HepG2 (cell line): ENCODE results near the gene ASPHD1. TPM values are rescaled to one million over a fixed set of nuclear protein-coding genes. Genes with fewer than 3 reads are reported as not detected.

Experiments
- GTF3A ChIP-seq: sonication (generic); formaldehyde crosslinking; conservative IDR thresholded peaks from 2 replicates; pipeline ENCODE4 v1.4.0; 2020; ENCODE audit warnings: mild to moderate bottlenecking, missing genetic modification reagents
- MAFG ChIP-seq: sonication (generic); formaldehyde crosslinking; IDR thresholded peaks from 2 replicates; pipeline ENCODE4 v1.5.1; 2020; ENCODE audit warnings: mild to moderate bottlenecking, missing genetic modification reagents
- MTA1 ChIP-seq: sonication (generic); formaldehyde crosslinking; IDR thresholded peaks from 2 replicates; pipeline ENCODE4 v1.4.0; 2020; ENCODE audit warnings: missing genetic modification reagents, mild to moderate bottlenecking, borderline replicate concordance
- NFYC ChIP-seq: IDR thresholded peaks from 2 replicates; pipeline ENCODE4 v1.6.1; 2016; ENCODE audit warnings: missing genetic modification reagents, missing compliant biosample characterization
- PAF1 ChIP-seq: IDR thresholded peaks from 2 replicates; pipeline ENCODE4 v1.6.1; 2016; ENCODE audit warnings: missing genetic modification reagents, missing compliant biosample characterization
- REL ChIP-seq: sonication (generic); formaldehyde crosslinking; conservative IDR thresholded peaks from 2 replicates; pipeline ENCODE4 v1.8.0; 2022; ENCODE audit warnings: mild to moderate bottlenecking, missing genetic modification reagents, moderate library complexity
- RFX1 ChIP-seq: fragments of 450-650 bp; IDR thresholded peaks from 2 replicates; pipeline ENCODE4 v1.6.1; 2017
- SP1 ChIP-seq, 2 experiments: fragments of 450-650 bp in 1 of 2; sonication (generic) in 1 of 2; formaldehyde crosslinking in 1 of 2; IDR thresholded peaks; 2 replicates each; pipeline versions ENCODE4 v1.4.0 to v1.6.1; 2016 to 2020; ENCODE audit warnings: missing genetic modification reagents in 1 of 2
- WIZ ChIP-seq: sonication (generic); formaldehyde crosslinking; IDR thresholded peaks from 2 replicates; pipeline ENCODE4 v1.5.1; 2020; ENCODE audit warnings: mild to moderate bottlenecking, missing genetic modification reagents
- ZNF441 ChIP-seq: sonication (generic); formaldehyde crosslinking; IDR thresholded peaks from 2 replicates; pipeline ENCODE4 v1.7.0; 2021; ENCODE audit warnings: missing genetic modification reagents, borderline replicate concordance
- ZNF446 ChIP-seq: sonication (generic); formaldehyde crosslinking; IDR thresholded peaks from 2 replicates; pipeline ENCODE4 v1.5.0; 2020; ENCODE audit warnings: mild to moderate bottlenecking, missing genetic modification reagents
- ZNF777 ChIP-seq: sonication (generic); formaldehyde crosslinking; IDR thresholded peaks from 2 replicates; pipeline ENCODE4 v1.4.0; 2020; ENCODE audit warnings: missing genetic modification reagents
- ZZZ3 ChIP-seq: sonication (generic); formaldehyde crosslinking; IDR thresholded peaks from 2 replicates; pipeline ENCODE4 v1.4.0; 2020; ENCODE audit warnings: missing genetic modification reagents, mild to moderate bottlenecking, borderline replicate concordance
- polyA plus RNA-seq, 8 experiments: library from polyadenylated mRNA; depleted of rRNA in 3 of 8; stranded (reverse) in 7 of 8; unstranded in 1 of 8; fragments of >200 nt; fragmentation: Illumina TruSeq in 4 of 8; extraction: Trizol in 4 of 8; gene quantifications; 2 replicates each; pipeline versions ENCODE4 v1.2.1 to v1.2.3, GENCODE V29; 2011 to 2016; ENCODE audit warnings: low read depth in 4 of 8, missing spikeins in 1 of 8, mixed read lengths in 1 of 8; ENCODE audit not compliant: insufficient read depth in 1 of 8
- total RNA-seq, 5 experiments: library from RNA; depleted of rRNA; stranded (reverse); fragments of >200 nt; fragmentation: Illumina TruSeq; extraction: Trizol; gene quantifications; 2 replicates each; pipeline ENCODE4 v1.2.3, GENCODE V29; 2016; ENCODE audit warnings: low read depth in 1 of 5
- TF ChIP-seq, protein P1 (sequence below), 2 experiments: fragments of 450-650 bp in 1 of 2; sonication (generic) in 1 of 2; formaldehyde crosslinking in 1 of 2; IDR thresholded peaks; 2 replicates each; pipeline versions ENCODE4 v1.6.1 to v1.8.0; 2016 to 2022; ENCODE audit warnings: antibody characterized with exemption in 1 of 2, mild to moderate bottlenecking in 1 of 2, missing genetic modification reagents in 1 of 2
- TF ChIP-seq, protein P2 (sequence below): sonication (generic); formaldehyde crosslinking; IDR thresholded peaks from 2 replicates; pipeline ENCODE4 v1.5.1; 2020; ENCODE audit warnings: mild to moderate bottlenecking, moderate library complexity, missing genetic modification reagents
- TF ChIP-seq, protein P3 (sequence below): sonication (generic); formaldehyde crosslinking; IDR thresholded peaks from 2 replicates; pipeline ENCODE4 v1.9.0; 2022; ENCODE audit warnings: missing genetic modification reagents, mild to moderate bottlenecking, borderline replicate concordance

ASPHD1 gene
- total and polyA plus RNA-seq, 2 of the 13 experiments (the other 11 are each of a cell fraction or from before 2014, with no cell fraction given) = 13.1 to 19.7 TPM

DNA sequence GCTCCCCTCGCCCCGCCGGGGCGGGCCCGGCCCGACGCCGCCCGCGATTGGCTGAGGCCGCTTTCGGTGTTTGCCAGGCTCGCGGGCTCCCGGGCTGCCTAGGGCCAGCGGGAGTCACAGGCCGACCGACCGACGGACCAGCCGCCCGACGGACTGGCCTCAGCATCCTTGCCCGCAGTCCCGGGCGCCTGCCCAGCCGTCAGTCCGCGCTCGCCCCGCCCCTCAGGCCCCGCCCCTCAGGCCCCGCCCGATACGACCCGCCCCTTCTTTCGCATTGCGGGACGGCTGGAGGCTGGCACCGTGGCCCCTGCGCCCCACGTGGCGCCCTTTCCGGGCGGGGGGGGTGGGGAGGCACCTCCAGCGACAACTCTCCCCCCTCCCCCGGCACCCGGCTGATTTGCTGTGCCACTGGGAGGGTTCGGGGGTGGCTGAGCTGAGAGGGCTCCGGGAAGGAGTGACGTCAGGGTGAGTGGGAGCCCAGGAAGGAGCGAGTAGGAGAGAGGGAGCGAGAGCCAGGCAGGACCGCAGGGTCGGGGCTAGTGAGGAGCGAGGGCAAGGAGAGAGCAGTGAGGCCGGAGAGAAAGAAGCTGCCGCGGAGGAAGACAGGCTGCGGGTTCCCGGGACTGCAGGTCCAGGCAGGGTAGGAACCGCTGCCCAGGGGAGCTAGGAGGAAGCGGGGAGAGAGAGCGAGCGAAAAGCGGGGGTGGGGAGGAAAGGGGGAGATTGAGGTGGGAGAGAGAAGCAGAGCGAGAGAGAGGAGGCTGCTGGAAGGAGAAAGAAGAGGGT lies at the start of gene ASPHD1 (continued):
- TF ChIP-seq ZNF777 (CRISPR knock-in tag) = peak; percentile 100
- TF ChIP-seq RFX1 = no peak
- TF ChIP-seq, protein P1, sequence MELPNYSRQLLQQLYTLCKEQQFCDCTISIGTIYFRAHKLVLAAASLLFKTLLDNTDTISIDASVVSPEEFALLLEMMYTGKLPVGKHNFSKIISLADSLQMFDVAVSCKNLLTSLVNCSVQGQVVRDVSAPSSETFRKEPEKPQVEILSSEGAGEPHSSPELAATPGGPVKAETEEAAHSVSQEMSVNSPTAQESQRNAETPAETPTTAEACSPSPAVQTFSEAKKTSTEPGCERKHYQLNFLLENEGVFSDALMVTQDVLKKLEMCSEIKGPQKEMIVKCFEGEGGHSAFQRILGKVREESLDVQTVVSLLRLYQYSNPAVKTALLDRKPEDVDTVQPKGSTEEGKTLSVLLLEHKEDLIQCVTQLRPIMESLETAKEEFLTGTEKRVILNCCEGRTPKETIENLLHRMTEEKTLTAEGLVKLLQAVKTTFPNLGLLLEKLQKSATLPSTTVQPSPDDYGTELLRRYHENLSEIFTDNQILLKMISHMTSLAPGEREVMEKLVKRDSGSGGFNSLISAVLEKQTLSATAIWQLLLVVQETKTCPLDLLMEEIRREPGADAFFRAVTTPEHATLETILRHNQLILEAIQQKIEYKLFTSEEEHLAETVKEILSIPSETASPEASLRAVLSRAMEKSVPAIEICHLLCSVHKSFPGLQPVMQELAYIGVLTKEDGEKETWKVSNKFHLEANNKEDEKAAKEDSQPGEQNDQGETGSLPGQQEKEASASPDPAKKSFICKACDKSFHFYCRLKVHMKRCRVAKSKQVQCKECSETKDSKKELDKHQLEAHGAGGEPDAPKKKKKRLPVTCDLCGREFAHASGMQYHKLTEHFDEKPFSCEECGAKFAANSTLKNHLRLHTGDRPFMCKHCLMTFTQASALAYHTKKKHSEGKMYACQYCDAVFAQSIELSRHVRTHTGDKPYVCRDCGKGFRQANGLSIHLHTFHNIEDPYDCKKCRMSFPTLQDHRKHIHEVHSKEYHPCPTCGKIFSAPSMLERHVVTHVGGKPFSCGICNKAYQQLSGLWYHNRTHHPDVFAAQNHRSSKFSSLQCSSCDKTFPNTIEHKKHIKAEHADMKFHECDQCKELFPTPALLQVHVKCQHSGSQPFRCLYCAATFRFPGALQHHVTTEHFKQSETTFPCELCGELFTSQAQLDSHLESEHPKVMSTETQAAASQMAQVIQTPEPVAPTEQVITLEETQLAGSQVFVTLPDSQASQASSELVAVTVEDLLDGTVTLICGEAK (IDR thresholded peaks at IDR 0.05) = no peak; the same call in 1 of the 2 replicates
- TF ChIP-seq, protein P1 (CRISPR knock-in tag; IDR thresholded peaks at IDR 0.05) = peak; percentile 67; the same call in 1 of the 2 replicates
- TF ChIP-seq, protein P2, sequence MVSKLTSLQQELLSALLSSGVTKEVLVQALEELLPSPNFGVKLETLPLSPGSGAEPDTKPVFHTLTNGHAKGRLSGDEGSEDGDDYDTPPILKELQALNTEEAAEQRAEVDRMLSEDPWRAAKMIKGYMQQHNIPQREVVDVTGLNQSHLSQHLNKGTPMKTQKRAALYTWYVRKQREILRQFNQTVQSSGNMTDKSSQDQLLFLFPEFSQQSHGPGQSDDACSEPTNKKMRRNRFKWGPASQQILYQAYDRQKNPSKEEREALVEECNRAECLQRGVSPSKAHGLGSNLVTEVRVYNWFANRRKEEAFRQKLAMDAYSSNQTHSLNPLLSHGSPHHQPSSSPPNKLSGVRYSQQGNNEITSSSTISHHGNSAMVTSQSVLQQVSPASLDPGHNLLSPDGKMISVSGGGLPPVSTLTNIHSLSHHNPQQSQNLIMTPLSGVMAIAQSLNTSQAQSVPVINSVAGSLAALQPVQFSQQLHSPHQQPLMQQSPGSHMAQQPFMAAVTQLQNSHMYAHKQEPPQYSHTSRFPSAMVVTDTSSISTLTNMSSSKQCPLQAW (CRISPR knock-in tag) = peak; percentile 39; the same call in 1 of the 2 replicates
- TF ChIP-seq ZNF446 = peak; percentile 95
- TF ChIP-seq, protein P3, sequence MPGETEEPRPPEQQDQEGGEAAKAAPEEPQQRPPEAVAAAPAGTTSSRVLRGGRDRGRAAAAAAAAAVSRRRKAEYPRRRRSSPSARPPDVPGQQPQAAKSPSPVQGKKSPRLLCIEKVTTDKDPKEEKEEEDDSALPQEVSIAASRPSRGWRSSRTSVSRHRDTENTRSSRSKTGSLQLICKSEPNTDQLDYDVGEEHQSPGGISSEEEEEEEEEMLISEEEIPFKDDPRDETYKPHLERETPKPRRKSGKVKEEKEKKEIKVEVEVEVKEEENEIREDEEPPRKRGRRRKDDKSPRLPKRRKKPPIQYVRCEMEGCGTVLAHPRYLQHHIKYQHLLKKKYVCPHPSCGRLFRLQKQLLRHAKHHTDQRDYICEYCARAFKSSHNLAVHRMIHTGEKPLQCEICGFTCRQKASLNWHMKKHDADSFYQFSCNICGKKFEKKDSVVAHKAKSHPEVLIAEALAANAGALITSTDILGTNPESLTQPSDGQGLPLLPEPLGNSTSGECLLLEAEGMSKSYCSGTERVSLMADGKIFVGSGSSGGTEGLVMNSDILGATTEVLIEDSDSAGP = no peak; the same call in 1 of the 2 replicates
- TF ChIP-seq MAFG (CRISPR knock-in tag) = peak; percentile 50; the same call in 1 of the 2 replicates
- peak; percentile 90 for TF ChIP-seq ZNF441 (CRISPR knock-in tag)
- no peak; the same call in 1 of the 2 replicates for TF ChIP-seq SP1 (IDR thresholded peaks at IDR 0.05)
- TF ChIP-seq SP1 (CRISPR knock-in tag; IDR thresholded peaks at IDR 0.05) = peak; percentile 83
- TF ChIP-seq REL = peak; percentile 92
- TF ChIP-seq PAF1 (CRISPR knock-in tag) = no peak
- no peak for TF ChIP-seq WIZ
- TF ChIP-seq MTA1 (CRISPR knock-in tag) = no peak
- TF ChIP-seq GTF3A (CRISPR knock-in tag) = no peak
- TF ChIP-seq NFYC = peak; percentile 65
- no peak for TF ChIP-seq ZZZ3 (CRISPR knock-in tag)
